ENCODE results near the gene PPP4R2. TPM values are rescaled to one million over a fixed set of nuclear protein-coding genes. Genes with fewer than 3 reads are reported as not detected.

The PPP4R2 gene
- total and polyA plus RNA-seq, 2 donors (not counting 1 experiment from before 2014, with no cell fraction given): 9.8 to 57.5 TPM

DNA sequence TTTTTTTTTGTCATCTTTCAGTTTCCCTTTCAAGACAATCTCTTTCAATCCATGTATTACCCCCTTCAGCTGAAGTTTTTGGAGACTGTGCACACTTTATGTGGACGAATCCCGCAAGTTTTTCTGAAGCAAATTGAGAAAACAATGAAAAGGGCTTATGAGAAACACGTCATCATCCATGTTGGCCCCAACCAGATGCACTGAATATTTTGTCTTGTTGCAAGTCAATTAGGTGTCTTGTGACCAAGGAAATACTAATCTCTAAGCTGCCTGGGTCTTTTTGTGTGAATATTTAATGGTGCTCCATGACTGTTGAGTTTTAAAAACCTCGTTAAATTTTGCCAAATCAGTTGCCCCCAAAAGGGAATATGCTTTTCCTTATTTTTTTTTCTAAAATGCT, 21.7 kb upstream of the PPP4R2 start:
- H3K9ac ChIP-seq (ENCODE audit: low read length): no peak overlapping the region
- no peak overlapping the region for H3K27ac ChIP-seq (ENCODE audit: low read length in 2 of 2)
- ChIA-PET CTCF (interaction anchor here (0.7 to 1.2 kb wide), 2 partner anchors 17 to 19 kb away, joined by 3 to 5 read pairs; no protein-coding TSS in a partner anchor), POLR2A (no interaction called here)
- Mint-ChIP-seq H3K27ac (no peak overlapping the region), H3K27me3 (peaks cover 18% of the 10 kb centered on the region), H3K4me3 (no peak overlapping the region), H3K9me3 (ENCODE audit: insufficient read depth) (no peaks in the 10 kb centered on the region), H3K4me1 (no peaks in the 10 kb centered on the region)
- H3K4me1 ChIP-seq (ENCODE audit: control insufficient read depth in 2 of 2, insufficient read depth in 2 of 2, low read length in 2 of 2): no peaks in the 10 kb centered on the region
- no peak for DNase-seq
- H3K4me2 ChIP-seq (replicated peaks; ENCODE audit: low read depth, low read length, poor library complexity, severe bottlenecking): no peak overlapping the region
- 93% methylated on average over 3 of the region's 4 CpGs for WGBS (ENCODE audit: insufficient coverage)
- no peaks in the 10 kb centered on the region for H4K20me1 ChIP-seq (ENCODE audit: control insufficient read depth, insufficient read depth, low read length, poor library complexity, severe bottlenecking)
- no peaks in the 10 kb centered on the region for H3K36me3 ChIP-seq (replicated peaks in 1 of 2; ENCODE audit: control extremely low read depth in 1 of 2, control insufficient read depth in 1 of 2, extremely low read depth in 1 of 2, insufficient read depth in 2 of 2, low read length in 1 of 2)
- intact Hi-C loops (cut with micrococcal nuclease): no loop called here
- no peak overlapping the region for H2AFZ ChIP-seq (ENCODE audit: insufficient read depth, low read depth, low read length, poor library complexity, severe bottlenecking)
- ATAC-seq (ENCODE audit: low read depth): no peak
- peaks cover 0 to 3% (median 0%) of the 10 kb centered on the region in 4 experiments for H3K27me3 ChIP-seq (replicated peaks in 1 of 4; ENCODE audit: control extremely low read depth in 1 of 4, control insufficient read depth in 3 of 4, insufficient read depth in 4 of 4, low read length in 3 of 4)
- no peaks in the 10 kb centered on the region for H3K79me2 ChIP-seq (ENCODE audit: control insufficient read depth, insufficient read depth, low read length)
- no peak overlapping the region for H3K4me3 ChIP-seq (ENCODE audit: control extremely low read depth in 1 of 5, extremely low read depth in 1 of 5, insufficient read depth in 1 of 5, low read depth in 2 of 5, low read length in 4 of 5)
- TF ChIP-seq, protein P1, sequence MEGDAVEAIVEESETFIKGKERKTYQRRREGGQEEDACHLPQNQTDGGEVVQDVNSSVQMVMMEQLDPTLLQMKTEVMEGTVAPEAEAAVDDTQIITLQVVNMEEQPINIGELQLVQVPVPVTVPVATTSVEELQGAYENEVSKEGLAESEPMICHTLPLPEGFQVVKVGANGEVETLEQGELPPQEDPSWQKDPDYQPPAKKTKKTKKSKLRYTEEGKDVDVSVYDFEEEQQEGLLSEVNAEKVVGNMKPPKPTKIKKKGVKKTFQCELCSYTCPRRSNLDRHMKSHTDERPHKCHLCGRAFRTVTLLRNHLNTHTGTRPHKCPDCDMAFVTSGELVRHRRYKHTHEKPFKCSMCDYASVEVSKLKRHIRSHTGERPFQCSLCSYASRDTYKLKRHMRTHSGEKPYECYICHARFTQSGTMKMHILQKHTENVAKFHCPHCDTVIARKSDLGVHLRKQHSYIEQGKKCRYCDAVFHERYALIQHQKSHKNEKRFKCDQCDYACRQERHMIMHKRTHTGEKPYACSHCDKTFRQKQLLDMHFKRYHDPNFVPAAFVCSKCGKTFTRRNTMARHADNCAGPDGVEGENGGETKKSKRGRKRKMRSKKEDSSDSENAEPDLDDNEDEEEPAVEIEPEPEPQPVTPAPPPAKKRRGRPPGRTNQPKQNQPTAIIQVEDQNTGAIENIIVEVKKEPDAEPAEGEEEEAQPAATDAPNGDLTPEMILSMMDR (IDR thresholded peaks at IDR 0.05): no peak
- TF ChIP-seq EZH2 (IDR thresholded peaks at IDR 0.05; ENCODE audit: borderline replicate concordance, insufficient read depth, low read depth, low read length, poor library complexity, severe bottlenecking): no peak
- H3K9me3 ChIP-seq (ENCODE audit: control extremely low read depth in 1 of 3, control insufficient read depth in 2 of 3, insufficient read depth in 1 of 3, low read length in 2 of 3): no peaks in the 10 kb centered on the region

DNA sequence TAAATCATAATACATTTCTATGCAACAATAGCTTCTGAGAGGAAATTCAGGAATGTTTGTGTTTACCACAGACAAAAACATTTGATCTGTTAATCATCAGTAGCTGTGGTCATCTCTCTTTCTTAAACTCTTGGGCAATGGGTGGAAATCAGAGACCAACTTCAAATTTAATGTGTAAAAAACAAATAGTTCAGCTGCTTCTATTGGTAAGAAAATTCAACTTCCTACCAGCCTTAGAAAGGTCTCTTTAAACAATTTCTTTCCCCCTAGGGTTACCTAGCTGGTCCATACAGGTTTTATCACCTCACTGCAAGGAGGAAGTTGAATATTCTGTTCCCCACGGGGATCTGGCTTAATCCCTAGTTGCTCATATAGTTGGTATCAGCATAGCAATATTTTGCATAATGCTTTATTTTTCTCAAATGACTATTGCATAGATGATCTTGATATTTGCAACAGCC, 20.3 kb upstream of the PPP4R2 start:
- Mint-ChIP-seq H3K4me3 (no peak overlapping the region), H3K27me3 (peaks cover 22% of the 10 kb centered on the region), H3K27ac (no peak overlapping the region), H3K4me1 (no peaks in the 10 kb centered on the region), H3K9me3 (ENCODE audit: insufficient read depth) (no peaks in the 10 kb centered on the region)
- no peak overlapping the region for H3K27ac ChIP-seq (ENCODE audit: low read length in 2 of 2)
- DNase-seq (no peak), ATAC-seq (ENCODE audit: low read depth) (no peak)
- no peaks in the 10 kb centered on the region for H3K79me2 ChIP-seq (ENCODE audit: control insufficient read depth, insufficient read depth, low read length)
- POLR2A ChIA-PET: no interaction called here
- H3K9ac ChIP-seq (ENCODE audit: low read length): no peak overlapping the region
- WGBS (ENCODE audit: insufficient coverage): no CpG with 5 or more reads among the region's 1 CpG
- H4K20me1 ChIP-seq (ENCODE audit: control insufficient read depth, insufficient read depth, low read length, poor library complexity, severe bottlenecking): no peaks in the 10 kb centered on the region
- no peak overlapping the region for H2AFZ ChIP-seq (ENCODE audit: insufficient read depth, low read depth, low read length, poor library complexity, severe bottlenecking)
- intact Hi-C loops (cut with micrococcal nuclease): no loop called here
- no peak for TF ChIP-seq EZH2 (IDR thresholded peaks at IDR 0.05; ENCODE audit: borderline replicate concordance, insufficient read depth, low read depth, low read length, poor library complexity, severe bottlenecking)
- TF ChIP-seq, protein P1 (IDR thresholded peaks at IDR 0.05): no peak
- H3K36me3 ChIP-seq (replicated peaks in 1 of 2; ENCODE audit: control extremely low read depth in 1 of 2, control insufficient read depth in 1 of 2, extremely low read depth in 1 of 2, insufficient read depth in 2 of 2, low read length in 1 of 2): no peaks in the 10 kb centered on the region
- CTCF ChIA-PET: interaction anchor here (1.2 kb wide), 1 partner anchor 20 kb away, joined by 5 read pairs; no protein-coding TSS in a partner anchor
- H3K4me2 ChIP-seq (replicated peaks; ENCODE audit: low read depth, low read length, poor library complexity, severe bottlenecking): no peak overlapping the region
- no peaks in the 10 kb centered on the region for H3K4me1 ChIP-seq (ENCODE audit: control insufficient read depth in 2 of 2, insufficient read depth in 2 of 2, low read length in 2 of 2)
- H3K9me3 ChIP-seq (ENCODE audit: control extremely low read depth in 1 of 3, control insufficient read depth in 2 of 3, insufficient read depth in 1 of 3, low read length in 2 of 3): no peaks in the 10 kb centered on the region
- peaks cover 0 to 3% (median 2%) of the 10 kb centered on the region in 4 experiments for H3K27me3 ChIP-seq (replicated peaks in 1 of 4; ENCODE audit: control extremely low read depth in 1 of 4, control insufficient read depth in 3 of 4, insufficient read depth in 4 of 4, low read length in 3 of 4)
- H3K4me3 ChIP-seq (ENCODE audit: control extremely low read depth in 1 of 5, extremely low read depth in 1 of 5, insufficient read depth in 1 of 5, low read depth in 2 of 5, low read length in 4 of 5): no peak overlapping the region
